GM10248 (cell line): Measurements from ENCODE around the gene IQSEC1.

ENCODE experiments used
- CTCF ChIA-PET: fragments of 300-600 bp; sonication (Branson Sonifier 250); formaldehyde crosslinking; extraction: SDS; loops from one replicate; lab custom pipeline; 2021; ENCODE audit warnings: antibody characterized with exemption; lab: Yijun Ruan, JAX
- POLR2A ChIA-PET: fragments of 350-650 bp; sonication (Branson Sonifier 250); formaldehyde crosslinking; extraction: SDS; loops from one replicate; lab custom pipeline; 2020; ENCODE audit warnings: antibody characterized with exemption; lab: Yijun Ruan, JAX
- DNase-seq: peaks from one replicate; pipeline ENCODE4 v3.0.0; 2012; ENCODE audit errors: extremely low spot score
- CTCF ChIP-seq: IDR thresholded peaks from 2 replicates; pipeline ENCODE4 v1.5.1; 2012; ENCODE audit warnings: mild to moderate bottlenecking, low read depth; ENCODE audit errors: extremely low read depth, missing control alignments, control extremely low read depth

IQSEC1 gene

GRCh38 chr3:12963231-12963896 is 109.9 kb downstream of the IQSEC1 start:
- ChIA-PET POLR2A (no interaction called here), CTCF (interaction anchor here (0.9 to 4.3 kb wide), 3 partner anchors 14 to 32 kb away, joined by 3 to 19 read pairs (median 3); no protein-coding TSS in a partner anchor)
- DNase-seq = no peak
- no peak for TF ChIP-seq CTCF

- no peak for DNase-seq
- no peak for TF ChIP-seq CTCF
- ChIA-PET CTCF (interaction anchor here (1.0 to 4.3 kb wide), 4 partner anchors 9 to 33 kb away, joined by 3 to 19 read pairs (median 6); no protein-coding TSS in a partner anchor), POLR2A (no interaction called here)
Measured at GRCh38 chr3:12962292-12962691, 110.9 kb downstream of the IQSEC1 start.

- no peak for TF ChIP-seq CTCF
- DNase-seq = no peak
- ChIA-PET POLR2A (interaction anchor here (0.5 kb wide), 1 partner anchor 16 kb away, joined by 4 read pairs; no protein-coding TSS in a partner anchor), CTCF (interaction anchor here (0.7 to 4.3 kb wide), 4 partner anchors 8 to 46 kb away, joined by 3 to 19 read pairs (median 6); no protein-coding TSS in a partner anchor)
Measured at GRCh38 chr3:12961697-12962036, 111.6 kb downstream of the IQSEC1 start.

GRCh38 chr3:12961007-12961696 is 112.1 kb downstream of the IQSEC1 start:
- ChIA-PET CTCF (interaction anchor here (0.7 to 4.3 kb wide), 8 partner anchors 8 to 182 kb away, joined by 3 to 19 read pairs (median 4); no protein-coding TSS in a partner anchor), POLR2A (interaction anchor here (0.5 kb wide), 1 partner anchor 524 kb away, joined by 3 read pairs; no protein-coding TSS in a partner anchor)
- TF ChIP-seq CTCF = no peak
- no peak for DNase-seq

GRCh38 chr3:12960497-12960896 is 112.7 kb downstream of the IQSEC1 start:
- DNase-seq = no peak
- no peak for TF ChIP-seq CTCF
- ChIA-PET CTCF (interaction anchor here (1.0 to 4.3 kb wide), 7 partner anchors 13 to 181 kb away, joined by 3 to 19 read pairs (median 5); no protein-coding TSS in a partner anchor), POLR2A (interaction anchor here (0.5 kb wide), 1 partner anchor 525 kb away, joined by 3 read pairs; no protein-coding TSS in a partner anchor)

- DNase-seq = no peak
- POLR2A ChIA-PET = no interaction called here
Measured at GRCh38 chr3:12959838-12960378, 113.3 kb downstream of the IQSEC1 start.

More at GRCh38 chr3:12959838-12960378, 113.3 kb downstream of the IQSEC1 start:
- TF ChIP-seq CTCF = no peak
- CTCF ChIA-PET = interaction anchor here (0.8 to 4.3 kb wide), 8 partner anchors 12 to 181 kb away, joined by 3 to 19 read pairs (median 4); no protein-coding TSS in a partner anchor
